Skeletal muscle satellite cell (primary cell): ENCODE results near the gene PAM.

Experiments
- H3K27me3 ChIP-seq: 2 replicates; pipeline ENCODE4 v1.7.0; 2013; ENCODE audit warnings: low read length; ENCODE audit not compliant: control insufficient read depth, insufficient read depth
- H3K36me3 ChIP-seq: 2 replicates; pipeline ENCODE4 v1.7.0; 2013; ENCODE audit warnings: mild to moderate bottlenecking, control low read depth, low read length; ENCODE audit not compliant: insufficient read depth
- H3K4me1 ChIP-seq: 2 replicates; pipeline ENCODE4 v1.7.0; 2013; ENCODE audit warnings: low read length; ENCODE audit not compliant: control insufficient read depth, insufficient read depth
- H3K4me2 ChIP-seq: 2 replicates; pipeline ENCODE4 v1.7.0; 2013; ENCODE audit warnings: mild to moderate bottlenecking, low read length
- H3K4me3 ChIP-seq: 2 replicates; pipeline ENCODE4 v1.7.0; 2013; ENCODE audit warnings: low read length
- H3K9ac ChIP-seq: 2 replicates; pipeline ENCODE4 v1.7.0; 2013; ENCODE audit warnings: mild to moderate bottlenecking, low read depth, low read length, moderate library complexity
- H3K9me3 ChIP-seq: replicated peaks from 2 replicates; pipeline ENCODE4 v1.7.0; 2013; ENCODE audit warnings: mild to moderate bottlenecking, control low read depth, low read length

The PAM gene

DNA sequence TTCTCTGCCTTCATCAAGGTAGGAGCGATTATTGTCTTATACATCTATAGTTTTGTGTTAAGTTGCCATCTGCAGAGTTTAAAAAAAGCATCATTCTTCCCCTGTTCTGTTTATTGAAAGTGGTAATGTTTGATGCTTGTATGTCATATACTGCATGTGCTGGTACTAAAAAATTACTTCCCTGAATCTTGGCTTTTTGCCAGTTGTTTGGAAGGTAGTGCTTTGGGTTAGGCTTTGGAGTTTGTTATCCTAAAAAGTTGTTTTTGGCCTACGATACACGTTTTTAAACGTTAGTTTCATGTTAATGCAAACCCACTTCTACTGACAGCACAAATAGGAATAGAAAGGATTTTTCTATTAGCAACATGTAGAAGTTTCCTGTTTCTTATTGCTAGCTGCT is 206.6 kb downstream of the PAM start:
- no peaks in the 10 kb centered on the region for H3K36me3 ChIP-seq
- no peaks in the 10 kb centered on the region for H3K9me3 ChIP-seq
- no peak overlapping the region for H3K4me2 ChIP-seq
- H3K4me3 ChIP-seq: no peak overlapping the region
- no peaks in the 10 kb centered on the region for H3K27me3 ChIP-seq
- H3K4me1 ChIP-seq: peaks cover 18% of the 10 kb centered on the region
- H3K9ac ChIP-seq: no peak overlapping the region

DNA sequence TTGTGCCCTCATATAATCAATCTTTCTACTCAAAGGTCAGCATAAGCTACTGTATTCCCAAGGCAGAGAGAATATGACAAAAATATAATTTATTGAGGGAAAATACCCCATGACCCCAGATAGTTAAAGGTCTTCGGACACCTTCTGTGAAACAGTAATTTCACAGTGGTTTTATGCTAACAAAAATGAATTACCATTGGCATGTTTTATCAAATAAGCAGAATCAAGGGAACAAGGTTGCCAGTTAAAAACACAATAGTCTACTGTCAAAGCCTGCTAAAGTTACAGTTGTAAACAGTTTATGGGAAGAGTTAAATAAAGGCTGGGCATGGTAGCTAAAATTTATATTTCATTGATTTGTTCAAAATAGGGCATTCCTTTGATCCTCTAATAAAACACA is 210.5 kb downstream of the PAM start:
- Histone ChIP-seq H3K4me3 (no peak overlapping the region), H3K9me3 (no peaks in the 10 kb centered on the region), H3K36me3 (no peaks in the 10 kb centered on the region), H3K27me3 (no peaks in the 10 kb centered on the region), H3K9ac (no peak overlapping the region), H3K4me1 (peaks cover 4% of the 10 kb centered on the region), H3K4me2 (no peak overlapping the region)

DNA sequence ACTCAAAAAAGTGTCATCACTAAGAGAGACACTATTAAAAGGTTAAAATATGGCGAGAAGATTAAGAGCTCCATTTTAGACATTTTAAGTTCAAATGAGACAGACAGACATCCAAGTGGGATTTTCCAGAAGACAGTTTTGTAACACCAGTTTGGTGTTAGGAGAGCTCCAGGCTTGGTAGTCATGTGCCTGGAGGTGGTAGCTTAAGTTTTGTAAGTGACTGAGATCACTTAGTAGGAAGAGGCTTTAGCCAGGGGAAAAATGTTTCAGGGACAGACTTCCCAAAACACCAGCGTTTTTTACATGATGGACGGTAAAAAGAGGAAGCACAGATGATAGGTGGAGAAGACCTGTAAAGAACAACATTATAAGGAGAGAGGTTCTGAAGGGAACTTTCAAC is 214.5 kb downstream of the PAM start:
- Histone ChIP-seq H3K27me3 (no peaks in the 10 kb centered on the region), H3K36me3 (no peaks in the 10 kb centered on the region), H3K4me2 (no peak overlapping the region), H3K9ac (no peak overlapping the region), H3K4me1 (peaks cover 9% of the 10 kb centered on the region), H3K9me3 (no peaks in the 10 kb centered on the region), H3K4me3 (no peak overlapping the region)

GRCh38 chr5:102971676-102972293 is 216.7 kb downstream of the PAM start:
- Histone ChIP-seq H3K9me3 (no peaks in the 10 kb centered on the region), H3K9ac (no peak overlapping the region), H3K36me3 (no peaks in the 10 kb centered on the region), H3K4me3 (no peak overlapping the region), H3K4me2 (no peak overlapping the region), H3K27me3 (no peaks in the 10 kb centered on the region), H3K4me1 (peaks cover 27% of the 10 kb centered on the region)

GRCh38 chr5:102974177-102974576 is 219.1 kb downstream of the PAM start:
- Histone ChIP-seq H3K9ac (no peak overlapping the region), H3K9me3 (no peaks in the 10 kb centered on the region), H3K4me3 (no peak overlapping the region), H3K4me2 (no peak overlapping the region), H3K4me1 (peaks cover 27% of the 10 kb centered on the region), H3K36me3 (no peaks in the 10 kb centered on the region), H3K27me3 (no peaks in the 10 kb centered on the region)

GRCh38 chr5:102975045-102975444 is 219.9 kb downstream of the PAM start:
- no peaks in the 10 kb centered on the region for H3K36me3 ChIP-seq
- peaks cover 27% of the 10 kb centered on the region for H3K4me1 ChIP-seq
- H3K4me3 ChIP-seq: peak overlapping the region; percentile 19
- H3K9me3 ChIP-seq: no peaks in the 10 kb centered on the region
- H3K4me2 ChIP-seq: peak overlapping the region; percentile 34
- H3K9ac ChIP-seq: peak overlapping the region; percentile 56
- H3K27me3 ChIP-seq: no peaks in the 10 kb centered on the region

GRCh38 chr5:102975457-102976182 is 220.5 kb downstream of the PAM start:
- H3K27me3 ChIP-seq: no peaks in the 10 kb centered on the region

DNA sequence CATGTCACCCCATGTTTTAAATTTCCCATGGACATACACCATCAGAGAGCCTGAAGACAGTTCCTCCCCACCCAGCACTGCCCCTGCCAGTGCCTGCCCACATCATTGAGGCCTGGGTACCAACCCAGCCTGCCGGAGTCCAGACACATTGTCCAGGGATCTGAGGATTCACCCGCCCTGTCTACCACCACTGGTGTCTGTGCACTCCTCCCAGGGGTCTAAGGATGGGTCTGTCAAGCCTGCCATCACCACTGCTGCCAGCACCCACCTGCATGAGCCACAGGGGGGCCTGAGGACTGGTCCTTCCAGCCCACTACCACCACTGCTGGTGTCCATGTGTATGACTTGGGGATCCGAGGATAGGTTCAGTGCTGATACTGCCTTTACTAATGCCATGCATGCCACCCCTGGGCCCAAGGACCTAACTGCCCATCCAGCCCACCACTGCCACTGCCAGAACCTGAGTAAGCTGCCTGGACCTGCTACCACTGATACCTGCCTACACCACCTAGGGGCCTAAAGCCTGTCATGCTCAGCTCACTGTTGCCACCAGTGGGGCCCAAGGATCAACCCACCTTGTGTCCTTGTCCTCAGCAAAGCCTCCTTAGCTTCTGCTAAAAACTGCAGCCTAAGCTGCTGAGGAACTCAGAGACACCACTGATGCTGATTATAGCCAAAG is 227.0 kb downstream of the PAM start:
- Histone ChIP-seq H3K27me3 (no peaks in the 10 kb centered on the region), H3K36me3 (peaks cover 3% of the 10 kb centered on the region), H3K4me2 (no peak overlapping the region), H3K9me3 (no peaks in the 10 kb centered on the region), H3K4me3 (no peak overlapping the region), H3K9ac (no peak overlapping the region), H3K4me1 (no peaks in the 10 kb centered on the region)

More at GRCh38 chr5:102975457-102976182, 220.5 kb downstream of the PAM start:
- Histone ChIP-seq H3K36me3 (no peaks in the 10 kb centered on the region), H3K4me1 (peaks cover 23% of the 10 kb centered on the region), H3K9ac (peak overlapping the region; percentile 56), H3K4me3 (no peak overlapping the region), H3K9me3 (no peaks in the 10 kb centered on the region), H3K4me2 (peak overlapping the region; percentile 34)

GRCh38 chr5:102986074-102986473 is 231.0 kb downstream of the PAM start:
- Histone ChIP-seq H3K4me1 (no peaks in the 10 kb centered on the region), H3K27me3 (no peaks in the 10 kb centered on the region), H3K9me3 (no peaks in the 10 kb centered on the region), H3K36me3 (peaks cover 3% of the 10 kb centered on the region), H3K4me3 (no peak overlapping the region), H3K9ac (no peak overlapping the region), H3K4me2 (no peak overlapping the region)

DNA sequence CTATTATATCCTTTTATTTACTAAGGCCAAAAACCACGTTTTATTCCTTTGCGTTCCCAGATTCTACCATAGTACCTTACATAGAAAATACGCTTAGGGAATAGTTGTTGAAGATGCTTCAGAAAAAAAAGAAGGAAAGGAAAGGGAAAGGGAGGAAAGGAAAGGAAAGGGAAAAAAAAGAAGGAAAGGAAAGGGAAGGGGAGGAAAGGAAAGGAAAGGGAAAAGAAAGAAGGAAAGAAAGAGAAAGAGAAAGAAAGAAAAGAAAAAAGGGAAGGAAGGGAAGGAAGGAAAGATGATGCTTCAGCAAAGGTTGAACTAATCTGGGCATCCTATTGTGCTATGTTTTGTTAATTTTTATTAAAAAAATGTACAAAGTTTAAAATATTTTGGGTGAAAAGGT is 233.4 kb downstream of the PAM start:
- Histone ChIP-seq H3K36me3 (no peaks in the 10 kb centered on the region), H3K4me3 (no peak overlapping the region), H3K27me3 (no peaks in the 10 kb centered on the region), H3K9ac (no peak overlapping the region), H3K4me2 (no peak overlapping the region), H3K9me3 (no peaks in the 10 kb centered on the region), H3K4me1 (no peaks in the 10 kb centered on the region)

- no peaks in the 10 kb centered on the region for H3K9me3 ChIP-seq
Observed at GRCh38 chr5:102991802-102992201, 236.7 kb downstream of the PAM start.

More at GRCh38 chr5:102991802-102992201, 236.7 kb downstream of the PAM start:
- Histone ChIP-seq H3K9ac (no peak overlapping the region), H3K4me3 (no peak overlapping the region), H3K4me1 (no peaks in the 10 kb centered on the region), H3K27me3 (no peaks in the 10 kb centered on the region), H3K4me2 (no peak overlapping the region), H3K36me3 (no peaks in the 10 kb centered on the region)
